HepG2 (cell line): ENCODE measurements around the gene RAB23. TPM values are rescaled to one million over a fixed set of nuclear protein-coding genes. Genes with fewer than 3 reads are reported as not detected.

ENCODE experiments used
- AFF4 ChIP-seq: sonication (generic); formaldehyde crosslinking; IDR thresholded peaks from 2 replicates; pipeline ENCODE4 v1.4.0; 2020; ENCODE audit warnings: missing genetic modification reagents
- CREB1 ChIP-seq, 2 experiments: fragments of 450-650 bp in 1 of 2; IDR thresholded peaks; 2 replicates each; pipeline ENCODE4 v1.6.1; 2016 to 2017; ENCODE audit warnings: control low read depth in 1 of 2, mild to moderate bottlenecking in 1 of 2, missing compliant biosample characterization in 1 of 2, missing genetic modification characterization in 1 of 2
- E2F5 ChIP-seq: sonication (generic); formaldehyde crosslinking; conservative IDR thresholded peaks from 2 replicates; pipeline ENCODE4 v1.4.0; 2020; ENCODE audit warnings: missing genetic modification reagents
- NFE2 ChIP-seq: sonication (generic); formaldehyde crosslinking; IDR thresholded peaks from 2 replicates; pipeline ENCODE4 v1.4.0; 2020; ENCODE audit warnings: missing genetic modification reagents
- POGZ ChIP-seq: sonication (generic); formaldehyde crosslinking; IDR thresholded peaks from 2 replicates; pipeline ENCODE4 v1.4.0; 2020; ENCODE audit warnings: mild to moderate bottlenecking, missing genetic modification reagents
- REXO4 ChIP-seq: sonication (generic); formaldehyde crosslinking; IDR thresholded peaks from 2 replicates; pipeline ENCODE4 v1.8.0; 2022; ENCODE audit warnings: missing genetic modification reagents, mild to moderate bottlenecking, borderline replicate concordance
- RFX5 ChIP-seq: IDR thresholded peaks from 2 replicates; pipeline ENCODE4 v1.6.1; 2011; ENCODE audit warnings: low read depth, low read length, improper control_type of control experiment
- SYNCRIP ChIP-seq: fragments of 200-400 bp; formaldehyde crosslinking; IDR thresholded peaks from 2 replicates; pipeline ENCODE4 v1.6.1; 2018; ENCODE audit warnings: mild to moderate bottlenecking, low read depth, low read length; ENCODE audit not compliant: insufficient read depth
- TCF7 ChIP-seq: sonication (generic); IDR thresholded peaks from 2 replicates; pipeline ENCODE4 v1.6.1; 2016; ENCODE audit warnings: antibody characterized with exemption, low read depth
- THRA ChIP-seq: sonication (generic); formaldehyde crosslinking; IDR thresholded peaks from 2 replicates; pipeline ENCODE4 v1.4.0; 2020; ENCODE audit warnings: missing genetic modification reagents, borderline replicate concordance
- ZBTB2 ChIP-seq: sonication (generic); formaldehyde crosslinking; IDR thresholded peaks from 2 replicates; pipeline ENCODE4 v1.8.0; 2022; ENCODE audit warnings: low read depth, missing genetic modification reagents
- ZC3H13 ChIP-seq: sonication (generic); formaldehyde crosslinking; IDR thresholded peaks from 2 replicates; pipeline ENCODE4 v1.8.1; 2023; ENCODE audit warnings: mild to moderate bottlenecking, missing genetic modification reagents, moderate library complexity
- ZHX1 ChIP-seq: sonication (generic); formaldehyde crosslinking; IDR thresholded peaks from 2 replicates; pipeline ENCODE4 v1.8.1; 2022; ENCODE audit warnings: low read depth, mild to moderate bottlenecking, missing genetic modification reagents
- ZNF639 ChIP-seq: conservative IDR thresholded peaks from 2 replicates; pipeline ENCODE4 v1.6.1; 2018; ENCODE audit warnings: missing genetic modification reagents
- polyA plus RNA-seq, 8 experiments: library from polyadenylated mRNA; depleted of rRNA in 3 of 8; stranded (reverse) in 7 of 8; unstranded in 1 of 8; fragments of >200 nt; fragmentation: Illumina TruSeq in 4 of 8; extraction: Trizol in 4 of 8; gene quantifications; 2 replicates each; pipeline versions ENCODE4 v1.2.1 to v1.2.3, GENCODE V29; 2011 to 2016; ENCODE audit warnings: low read depth in 4 of 8, missing spikeins in 1 of 8, mixed read lengths in 1 of 8; ENCODE audit not compliant: insufficient read depth in 1 of 8
- total RNA-seq, 5 experiments: library from RNA; depleted of rRNA; stranded (reverse); fragments of >200 nt; fragmentation: Illumina TruSeq; extraction: Trizol; gene quantifications; 2 replicates each; pipeline ENCODE4 v1.2.3, GENCODE V29; 2016; ENCODE audit warnings: low read depth in 1 of 5

RAB23 gene
- total and polyA plus RNA-seq, 2 of the 13 experiments (the other 11 are each of a cell fraction or from before 2014, with no cell fraction given), result 5.5 to 16.4 TPM

- TF ChIP-seq AFF4 (CRISPR knock-in tag) (no peak), ZBTB2 (CRISPR knock-in tag) (0 out of 2 replicates have a peak, but pooled peaks have one; percentile 46), THRA (no peak), CREB1 (IDR thresholded peaks at IDR 0.05) (no peak), CREB1 (CRISPR knock-in tag; IDR thresholded peaks at IDR 0.05) (no peak), ZC3H13 (CRISPR knock-in tag) (peak; percentile 80; the same call in 1 of the 2 replicates), NFE2 (no peak), SYNCRIP (no peak), TCF7 (no peak), REXO4 (CRISPR knock-in tag) (no peak), RFX5 (no peak), ZNF639 (CRISPR knock-in tag) (no peak), ZHX1 (CRISPR knock-in tag) (peak; percentile 52; the same call in 1 of the 2 replicates), POGZ (CRISPR knock-in tag) (peak; percentile 52; the same call in 1 of the 2 replicates), E2F5 (CRISPR knock-in tag) (no peak)
Measured at GRCh38 chr6:57221191-57221935, 744 bp downstream of the RAB23 start (continued).
